HepG2 (cell line): ENCODE data around the gene PIR. TPM values are rescaled to one million over a fixed set of nuclear protein-coding genes. Genes with fewer than 3 reads are reported as not detected.

ENCODE experiments used
- ATAC-seq: fragments of 200-7000 bp; cut with Tn5 transposase; 3 replicates; pipeline ENCODE4 v1.9.1; 2020; ENCODE audit warnings: mild to moderate bottlenecking, moderate library complexity
- BruUV-seq: library from RNA; stranded (reverse); fragments of 400-500 nt; replicated peaks from 2 replicates; lab custom pipeline; 2021; lab: Mats Ljungman, UMichigan
- CTCF ChIA-PET: fragments of 300-600 bp; formaldehyde crosslinking; extraction: SDS; loops from one replicate; lab custom pipeline; 2021; ENCODE audit warnings: low total read pairs, inconsistent platforms, low intra/inter-chr PET ratio; lab: Yijun Ruan, JAX
- POLR2A ChIA-PET: fragments of 350-600 bp; sonication (Branson Sonifier 250); formaldehyde crosslinking; loops from one replicate; lab custom pipeline; 2020; ENCODE audit warnings: antibody characterized with exemption, inconsistent platforms; lab: Yijun Ruan, JAX
- DNase-seq: peaks from one replicate; pipeline ENCODE4 v3.0.0-alpha.2; 2015; ENCODE audit warnings: low spot score
- FAIRE-seq: peaks from 3 replicates; lab custom pipeline; 2011; peaks lifted over from hg19 to GRCh38; lab: Jason Lieb, UNC
- H2AFZ ChIP-seq: one replicate; pipeline ENCODE4 v1.6.1; 2011; ENCODE audit warnings: low read length, inconsistent platforms
- H3K27ac ChIP-seq: fragments of 300-600 bp; 3 replicates; pipeline ENCODE4 v1.8.0; 2011; ENCODE audit warnings: mixed run types, mild to moderate bottlenecking, mixed read lengths, low read length, inconsistent platforms; ENCODE audit not compliant: insufficient read depth; ENCODE audit errors: extremely low read length
- H3K27me3 ChIP-seq, 2 experiments: fragments of 200-600 bp in 1 of 2; 2 replicates in 1 of 2; 3 replicates in 1 of 2; pipeline versions ENCODE4 v1.6.0 to v1.8.0; 2011; ENCODE audit warnings: low read length in 2 of 2, mild to moderate bottlenecking in 2 of 2, moderate library complexity in 2 of 2, inconsistent platforms in 1 of 2; ENCODE audit not compliant: insufficient read depth in 2 of 2, control insufficient read depth in 1 of 2
- H3K36me3 ChIP-seq, 2 experiments: fragments of 200-600 bp in 1 of 2; replicated peaks in 1 of 2; 2 replicates in 1 of 2; 3 replicates in 1 of 2; pipeline versions ENCODE4 v1.5.1 to v1.8.0; 2011; ENCODE audit warnings: low read length in 2 of 2, inconsistent platforms in 1 of 2; ENCODE audit not compliant: insufficient read depth in 2 of 2, control insufficient read depth in 1 of 2
- H3K4me1 ChIP-seq: 2 replicates; pipeline ENCODE4 v1.5.1; 2012; ENCODE audit warnings: low read length, inconsistent platforms; ENCODE audit not compliant: insufficient read depth
- H3K4me2 ChIP-seq: 2 replicates; pipeline ENCODE4 v1.6.0; 2011; ENCODE audit warnings: low read depth, low read length, inconsistent platforms
- H3K4me3 ChIP-seq, 3 experiments: fragments of 200-600 bp in 1 of 3; sonication (generic), shearing (Covaris generic) in 1 of 3; replicated peaks in 1 of 3; 2 replicates each; pipeline ENCODE4 v1.5.1; 2011 to 2016; ENCODE audit warnings: low read length in 3 of 3, inconsistent platforms in 2 of 3, low read depth in 2 of 3, mild to moderate bottlenecking in 2 of 3, control low read depth in 1 of 3, mixed read lengths in 1 of 3; ENCODE audit not compliant: insufficient read depth in 1 of 3
- H3K79me2 ChIP-seq: one replicate; pipeline ENCODE4 v1.6.1; 2011; ENCODE audit warnings: low read length, inconsistent platforms; ENCODE audit not compliant: insufficient read depth
- H3K9ac ChIP-seq: 2 replicates; pipeline ENCODE4 v1.6.0; 2011; ENCODE audit warnings: mild to moderate bottlenecking, low read depth, low read length, inconsistent platforms; ENCODE audit not compliant: insufficient read depth
- H3K9me3 ChIP-seq: 2 replicates; pipeline ENCODE4 v1.5.1; 2012; ENCODE audit warnings: mild to moderate bottlenecking, low read length
- H4K20me1 ChIP-seq: 2 replicates; pipeline ENCODE4 v1.6.0; 2011; ENCODE audit warnings: inconsistent platforms, mild to moderate bottlenecking, low read length, moderate library complexity; ENCODE audit not compliant: insufficient read depth
- ADNP ChIP-seq: sonication (generic); formaldehyde crosslinking; IDR thresholded peaks from 2 replicates; pipeline ENCODE4 v1.4.0; 2020; ENCODE audit warnings: missing genetic modification reagents
- CAMTA2 ChIP-seq: sonication (generic); formaldehyde crosslinking; IDR thresholded peaks from 2 replicates; pipeline ENCODE4 v1.4.0; 2020; ENCODE audit warnings: mild to moderate bottlenecking, missing genetic modification reagents, borderline replicate concordance
- PHF5A ChIP-seq: IDR thresholded peaks from one replicate; pipeline ENCODE4 v1.6.1; 2018; ENCODE audit warnings: low read depth, missing genetic modification reagents; ENCODE audit not compliant: unreplicated experiment
- PTBP1 ChIP-seq: fragments of 200-400 bp; formaldehyde crosslinking; IDR thresholded peaks from 2 replicates; pipeline ENCODE4 v1.6.1; 2018; ENCODE audit warnings: low read length, low read depth; ENCODE audit not compliant: poor library complexity, severe bottlenecking
- ZFY ChIP-seq: sonication (generic); formaldehyde crosslinking; IDR thresholded peaks from 2 replicates; pipeline ENCODE4 v1.4.0; 2020; ENCODE audit warnings: missing genetic modification reagents
- ZNF24 ChIP-seq: fragments of 450-650 bp; IDR thresholded peaks from 2 replicates; pipeline ENCODE4 v1.6.1; 2017; ENCODE audit warnings: antibody characterized with exemption, mild to moderate bottlenecking
- ZNF557 ChIP-seq: sonication (generic); formaldehyde crosslinking; IDR thresholded peaks from 2 replicates; pipeline ENCODE4 v1.4.0; 2020; ENCODE audit warnings: missing genetic modification reagents
- ZNF761 ChIP-seq: sonication (generic); formaldehyde crosslinking; conservative IDR thresholded peaks from 2 replicates; pipeline ENCODE4 v1.4.0; 2020; ENCODE audit warnings: mild to moderate bottlenecking, missing genetic modification reagents
- ZNF775 ChIP-seq: sonication (generic); formaldehyde crosslinking; IDR thresholded peaks from 2 replicates; pipeline ENCODE4 v1.4.0; 2020; ENCODE audit warnings: missing genetic modification reagents, mild to moderate bottlenecking, moderate library complexity, borderline replicate concordance
- WGBS: methylation state at CpG from one replicate; pipeline ENCODE4 v1.1.6; 2017; ENCODE audit warnings: low lambda C conversion rate; 5-methylcytosine and 5-hydroxymethylcytosine counted together
- in situ Hi-C: cut with HindIII; loops from 2 replicates; pipeline ENCODE4 v1.10.0; 2017; ENCODE audit warnings: low pct_unique_long_range_greater_than_20kb; ENCODE audit not compliant: extremely low pct_ligation_motif_present
- intact Hi-C: fragments of 100-400 bp; cut with micrococcal nuclease; formaldehyde crosslinking; loops from one replicate; pipeline ENCODE4 v1.10.0; 2022; ENCODE audit not compliant: unreplicated experiment
- polyA plus RNA-seq, 8 experiments: library from polyadenylated mRNA; depleted of rRNA in 3 of 8; stranded (reverse) in 7 of 8; unstranded in 1 of 8; fragments of >200 nt; fragmentation: Illumina TruSeq in 4 of 8; extraction: Trizol in 4 of 8; gene quantifications; 2 replicates each; pipeline versions ENCODE4 v1.2.1 to v1.2.3, GENCODE V29; 2011 to 2016; ENCODE audit warnings: low read depth in 4 of 8, missing spikeins in 1 of 8, mixed read lengths in 1 of 8; ENCODE audit not compliant: insufficient read depth in 1 of 8
- total RNA-seq, 5 experiments: library from RNA; depleted of rRNA; stranded (reverse); fragments of >200 nt; fragmentation: Illumina TruSeq; extraction: Trizol; gene quantifications; 2 replicates each; pipeline ENCODE4 v1.2.3, GENCODE V29; 2016; ENCODE audit warnings: low read depth in 1 of 5
- TF ChIP-seq, protein P1 (sequence below): fragments of 450-650 bp; IDR thresholded peaks from 2 replicates; pipeline ENCODE4 v1.6.1; 2017; ENCODE audit warnings: mild to moderate bottlenecking
- TF ChIP-seq, protein P2 (sequence below): sonication (generic); formaldehyde crosslinking; IDR thresholded peaks from 2 replicates; pipeline ENCODE4 v1.5.1; 2020; ENCODE audit warnings: mild to moderate bottlenecking, missing genetic modification reagents, borderline replicate concordance
- TF ChIP-seq, protein P3 (sequence below): fragments of 450-650 bp; IDR thresholded peaks from 2 replicates; pipeline ENCODE4 v1.6.1; 2017
- TF ChIP-seq, protein P4 (sequence below): IDR thresholded peaks from 2 replicates; pipeline ENCODE4 v1.6.1; 2016; ENCODE audit warnings: missing genetic modification reagents, missing compliant biosample characterization
- TF ChIP-seq, protein P5 (sequence below): sonication (generic); formaldehyde crosslinking; IDR thresholded peaks from 2 replicates; pipeline ENCODE4 v1.9.0; 2021; ENCODE audit warnings: missing genetic modification reagents, borderline replicate concordance

The PIR gene
- total and polyA plus RNA-seq, 2 of the 13 experiments (the other 11 are each of a cell fraction or from before 2014, with no cell fraction given) = 12.2 to 38.0 TPM

DNA sequence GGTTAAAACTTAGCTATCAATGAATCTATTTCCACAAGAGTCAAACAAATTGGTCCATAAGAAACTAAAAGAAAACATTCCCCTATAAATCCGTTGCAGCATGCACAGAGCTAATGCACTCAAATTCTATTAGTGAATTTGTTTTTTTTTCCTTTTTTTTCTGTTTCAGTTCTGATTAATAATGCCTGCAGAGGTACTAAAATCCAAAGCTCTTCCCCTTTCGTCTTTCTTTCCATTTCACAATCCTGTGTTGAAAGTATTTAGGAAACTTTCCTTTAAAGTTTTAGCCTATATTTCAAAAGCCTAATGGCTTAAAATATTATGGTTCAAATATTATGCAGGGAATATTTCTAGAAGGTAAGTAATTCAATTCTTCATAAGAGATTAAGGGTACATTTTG is 63.1 kb downstream of the PIR start:
- no peaks in the 10 kb centered on the region for H4K20me1 ChIP-seq
- no peaks in the 10 kb centered on the region for H3K9me3 ChIP-seq
- no peaks in the 10 kb centered on the region for H3K4me1 ChIP-seq
- intact Hi-C loops = no loop called here
- ChIA-PET CTCF (no interaction called here), POLR2A (no interaction called here)
- FAIRE-seq = no peak
- DNase-seq = no peak
- no peak overlapping the region for H3K4me3 ChIP-seq
- no peaks in the 10 kb centered on the region for H3K36me3 ChIP-seq
- H3K27ac ChIP-seq = no peak overlapping the region
- H3K9ac ChIP-seq = no peak overlapping the region
- no peaks in the 10 kb centered on the region for H3K27me3 ChIP-seq
- WGBS = 100% methylated on average over 2 of the region's 2 CpGs
- ATAC-seq = no peak
- H3K4me2 ChIP-seq = no peak overlapping the region
- no TSS peak for BruUV-seq
- in situ Hi-C loops = no loop called here
- H2AFZ ChIP-seq = no peak overlapping the region
- no peaks in the 10 kb centered on the region for H3K79me2 ChIP-seq
- TF ChIP-seq ZFY (CRISPR knock-in tag) = no peak
- TF ChIP-seq, protein P1, sequence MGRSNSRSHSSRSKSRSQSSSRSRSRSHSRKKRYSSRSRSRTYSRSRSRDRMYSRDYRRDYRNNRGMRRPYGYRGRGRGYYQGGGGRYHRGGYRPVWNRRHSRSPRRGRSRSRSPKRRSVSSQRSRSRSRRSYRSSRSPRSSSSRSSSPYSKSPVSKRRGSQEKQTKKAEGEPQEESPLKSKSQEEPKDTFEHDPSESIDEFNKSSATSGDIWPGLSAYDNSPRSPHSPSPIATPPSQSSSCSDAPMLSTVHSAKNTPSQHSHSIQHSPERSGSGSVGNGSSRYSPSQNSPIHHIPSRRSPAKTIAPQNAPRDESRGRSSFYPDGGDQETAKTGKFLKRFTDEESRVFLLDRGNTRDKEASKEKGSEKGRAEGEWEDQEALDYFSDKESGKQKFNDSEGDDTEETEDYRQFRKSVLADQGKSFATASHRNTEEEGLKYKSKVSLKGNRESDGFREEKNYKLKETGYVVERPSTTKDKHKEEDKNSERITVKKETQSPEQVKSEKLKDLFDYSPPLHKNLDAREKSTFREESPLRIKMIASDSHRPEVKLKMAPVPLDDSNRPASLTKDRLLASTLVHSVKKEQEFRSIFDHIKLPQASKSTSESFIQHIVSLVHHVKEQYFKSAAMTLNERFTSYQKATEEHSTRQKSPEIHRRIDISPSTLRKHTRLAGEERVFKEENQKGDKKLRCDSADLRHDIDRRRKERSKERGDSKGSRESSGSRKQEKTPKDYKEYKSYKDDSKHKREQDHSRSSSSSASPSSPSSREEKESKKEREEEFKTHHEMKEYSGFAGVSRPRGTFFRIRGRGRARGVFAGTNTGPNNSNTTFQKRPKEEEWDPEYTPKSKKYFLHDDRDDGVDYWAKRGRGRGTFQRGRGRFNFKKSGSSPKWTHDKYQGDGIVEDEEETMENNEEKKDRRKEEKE = no peak
- TF ChIP-seq CAMTA2 (CRISPR knock-in tag) = no peak
- TF ChIP-seq ADNP (CRISPR knock-in tag) = no peak
- TF ChIP-seq, protein P2, sequence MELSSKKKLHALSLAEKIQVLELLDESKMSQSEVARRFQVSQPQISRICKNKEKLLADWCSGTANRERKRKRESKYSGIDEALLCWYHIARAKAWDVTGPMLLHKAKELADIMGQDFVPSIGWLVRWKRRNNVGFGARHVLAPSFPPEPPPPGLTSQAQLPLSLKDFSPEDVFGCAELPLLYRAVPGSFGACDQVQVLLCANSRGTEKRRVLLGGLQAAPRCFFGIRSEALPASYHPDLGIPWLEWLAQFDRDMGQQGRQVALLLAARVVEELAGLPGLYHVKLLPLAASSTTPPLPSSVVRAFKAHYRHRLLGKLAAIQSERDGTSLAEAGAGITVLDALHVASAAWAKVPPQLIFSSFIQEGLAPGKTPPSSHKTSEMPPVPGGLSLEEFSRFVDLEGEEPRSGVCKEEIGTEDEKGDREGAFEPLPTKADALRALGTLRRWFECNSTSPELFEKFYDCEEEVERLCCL (CRISPR knock-in tag) = no peak
- no peak for TF ChIP-seq ZNF775 (CRISPR knock-in tag)
- TF ChIP-seq, protein P3, sequence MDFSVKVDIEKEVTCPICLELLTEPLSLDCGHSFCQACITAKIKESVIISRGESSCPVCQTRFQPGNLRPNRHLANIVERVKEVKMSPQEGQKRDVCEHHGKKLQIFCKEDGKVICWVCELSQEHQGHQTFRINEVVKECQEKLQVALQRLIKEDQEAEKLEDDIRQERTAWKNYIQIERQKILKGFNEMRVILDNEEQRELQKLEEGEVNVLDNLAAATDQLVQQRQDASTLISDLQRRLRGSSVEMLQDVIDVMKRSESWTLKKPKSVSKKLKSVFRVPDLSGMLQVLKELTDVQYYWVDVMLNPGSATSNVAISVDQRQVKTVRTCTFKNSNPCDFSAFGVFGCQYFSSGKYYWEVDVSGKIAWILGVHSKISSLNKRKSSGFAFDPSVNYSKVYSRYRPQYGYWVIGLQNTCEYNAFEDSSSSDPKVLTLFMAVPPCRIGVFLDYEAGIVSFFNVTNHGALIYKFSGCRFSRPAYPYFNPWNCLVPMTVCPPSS = no peak
- TF ChIP-seq ZNF24 = no peak
- TF ChIP-seq PHF5A = no peak
- TF ChIP-seq, protein P4, sequence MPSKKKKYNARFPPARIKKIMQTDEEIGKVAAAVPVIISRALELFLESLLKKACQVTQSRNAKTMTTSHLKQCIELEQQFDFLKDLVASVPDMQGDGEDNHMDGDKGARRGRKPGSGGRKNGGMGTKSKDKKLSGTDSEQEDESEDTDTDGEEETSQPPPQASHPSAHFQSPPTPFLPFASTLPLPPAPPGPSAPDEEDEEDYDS (CRISPR knock-in tag) = no peak
- TF ChIP-seq ZNF557 (CRISPR knock-in tag) = no peak
- TF ChIP-seq ZNF761 = no peak
- TF ChIP-seq, protein P5, sequence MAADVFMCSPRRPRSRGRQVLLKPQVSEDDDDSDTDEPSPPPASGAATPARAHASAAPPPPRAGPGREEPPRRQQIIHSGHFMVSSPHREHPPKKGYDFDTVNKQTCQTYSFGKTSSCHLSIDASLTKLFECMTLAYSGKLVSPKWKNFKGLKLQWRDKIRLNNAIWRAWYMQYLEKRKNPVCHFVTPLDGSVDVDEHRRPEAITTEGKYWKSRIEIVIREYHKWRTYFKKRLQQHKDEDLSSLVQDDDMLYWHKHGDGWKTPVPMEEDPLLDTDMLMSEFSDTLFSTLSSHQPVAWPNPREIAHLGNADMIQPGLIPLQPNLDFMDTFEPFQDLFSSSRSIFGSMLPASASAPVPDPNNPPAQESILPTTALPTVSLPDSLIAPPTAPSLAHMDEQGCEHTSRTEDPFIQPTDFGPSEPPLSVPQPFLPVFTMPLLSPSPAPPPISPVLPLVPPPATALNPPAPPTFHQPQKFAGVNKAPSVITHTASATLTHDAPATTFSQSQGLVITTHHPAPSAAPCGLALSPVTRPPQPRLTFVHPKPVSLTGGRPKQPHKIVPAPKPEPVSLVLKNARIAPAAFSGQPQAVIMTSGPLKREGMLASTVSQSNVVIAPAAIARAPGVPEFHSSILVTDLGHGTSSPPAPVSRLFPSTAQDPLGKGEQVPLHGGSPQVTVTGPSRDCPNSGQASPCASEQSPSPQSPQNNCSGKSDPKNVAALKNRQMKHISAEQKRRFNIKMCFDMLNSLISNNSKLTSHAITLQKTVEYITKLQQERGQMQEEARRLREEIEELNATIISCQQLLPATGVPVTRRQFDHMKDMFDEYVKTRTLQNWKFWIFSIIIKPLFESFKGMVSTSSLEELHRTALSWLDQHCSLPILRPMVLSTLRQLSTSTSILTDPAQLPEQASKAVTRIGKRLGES (CRISPR knock-in tag) = no peak
- TF ChIP-seq PTBP1 = no peak
